Natural killer cell (primary cell): ENCODE results near the gene TMSB4X. TPM values are rescaled to one million over a fixed set of nuclear protein-coding genes. Genes with fewer than 3 reads are reported as not detected.

Source experiments
- ATAC-seq, 3 donors: fragments of 150-1000 bp in 2 of 3; fragments of 200-7000 bp in 1 of 3; cut with Tn5 transposase; 1 replicate in 1 of 3; 2 replicates in 2 of 3; pipeline ENCODE4 v1.10.0; 2021; ENCODE audit warnings: mild to moderate bottlenecking in 2 of 3, moderate library complexity in 2 of 3
- DNase-seq, 2 donors: peaks; one replicate each; pipeline versions ENCODE4 v3.0.0 to v3.0.0-alpha.2; 2013 to 2021; ENCODE audit warnings: mixed read lengths in 1 of 2
- H3K27ac ChIP-seq: one replicate; pipeline ENCODE4 v1.5.1; 2013; ENCODE audit warnings: mild to moderate bottlenecking, low read length
- H3K27me3 ChIP-seq: one replicate; pipeline ENCODE4 v1.6.1; 2013; ENCODE audit warnings: low read length; ENCODE audit not compliant: control insufficient read depth, insufficient read depth
- H3K36me3 ChIP-seq: one replicate; pipeline ENCODE4 v1.6.1; 2013; ENCODE audit warnings: low read length; ENCODE audit not compliant: control insufficient read depth, insufficient read depth
- H3K4me1 ChIP-seq: one replicate; pipeline ENCODE4 v1.6.1; 2013; ENCODE audit warnings: low read length; ENCODE audit not compliant: control insufficient read depth, insufficient read depth
- H3K4me3 ChIP-seq: one replicate; pipeline ENCODE4 v1.5.1; 2013; ENCODE audit warnings: low read length
- H3K9me3 ChIP-seq: one replicate; pipeline ENCODE4 v1.6.1; 2013; ENCODE audit warnings: low read length; ENCODE audit not compliant: control insufficient read depth, insufficient read depth
- H3K27ac Mint-ChIP-seq, 2 donors: one replicate each; pipeline ENCODE4 v1.8.0; 2022; ENCODE audit warnings: mild to moderate bottlenecking in 2 of 2, mixed read lengths in 2 of 2, moderate library complexity in 1 of 2
- H3K27me3 Mint-ChIP-seq, 2 donors: one replicate each; pipeline ENCODE4 v1.8.0; 2022; ENCODE audit warnings: low read depth in 2 of 2, mixed read lengths in 2 of 2
- H3K36me3 Mint-ChIP-seq: one replicate; pipeline ENCODE4 v1.8.0; 2022; ENCODE audit warnings: mixed read lengths
- H3K4me1 Mint-ChIP-seq, 2 donors: one replicate each; pipeline ENCODE4 v1.8.0; 2022; ENCODE audit warnings: mixed read lengths in 2 of 2
- H3K4me3 Mint-ChIP-seq: one replicate; pipeline ENCODE4 v1.8.0; 2022; ENCODE audit warnings: mild to moderate bottlenecking, moderate library complexity, mixed read lengths
- H3K9me3 Mint-ChIP-seq, 2 donors: one replicate each; pipeline ENCODE4 v1.8.0; 2022; ENCODE audit warnings: mixed read lengths in 2 of 2
- CTCF ChIP-seq: fragments of 200-600 bp; IDR thresholded peaks from one replicate; pipeline ENCODE4 v1.8.0; 2022; ENCODE audit warnings: antibody characterized with exemption
- WGBS: methylation state at CpG from one replicate; pipeline ENCODE4 v1.1.7; 2013; ENCODE audit warnings: missing lambda C conversion rate; ENCODE audit not compliant: insufficient coverage; 5-methylcytosine and 5-hydroxymethylcytosine counted together
- intact Hi-C: fragments of 100-400 bp; cut with micrococcal nuclease; formaldehyde crosslinking; loops from one replicate; pipeline ENCODE4 v1.14.2; 2022
- total RNA-seq, 4 donors: library from RNA; stranded (reverse); fragments of 120-200 nt in 1 of 4; gene quantifications; one replicate each; pipeline versions ENCODE4 v1.2.3 to v1.2.4, GENCODE V29; 2013 to 2022

Gene TMSB4X
- total RNA-seq, 3 donors from 2014 or later (not counting 1 experiment from before 2014, with no cell fraction given): 5,049 to 6,005 (median 5,892) TPM

- 0% methylated on average over 10 of the region's 11 CpGs for WGBS
- TF ChIP-seq CTCF: no peak
- Histone ChIP-seq H3K27ac (peak overlapping the region; percentile 92), H3K9me3 (no peaks in the 10 kb centered on the region), H3K4me1 (peaks cover 60% of the 10 kb centered on the region), H3K27me3 (no peaks in the 10 kb centered on the region), H3K36me3 (peaks cover under 1% of the 10 kb centered on the region), H3K4me3 (peak overlapping the region; percentile 21)
- H3K27me3 Mint-ChIP-seq: peaks cover 0 to 6% of the 10 kb centered on the region in 2 donors
- ATAC-seq (peak; percentile 57 to 69 (median 59)), DNase-seq (peak; percentile 33 to 87)
- intact Hi-C loops: no loop called here
- peaks cover 42 to 60% of the 10 kb centered on the region in 2 donors for H3K4me1 Mint-ChIP-seq
- peak overlapping the region; percentile 79 for H3K4me3 Mint-ChIP-seq
- H3K36me3 Mint-ChIP-seq: peaks cover under 1% of the 10 kb centered on the region
- H3K27ac Mint-ChIP-seq: peak overlapping the region; percentile 94 to 97
- H3K9me3 Mint-ChIP-seq: no peaks in the 10 kb centered on the region
Observed at GRCh38 chrX:12970691-12971202, 4.2 kb upstream of the TMSB4X start.

DNA sequence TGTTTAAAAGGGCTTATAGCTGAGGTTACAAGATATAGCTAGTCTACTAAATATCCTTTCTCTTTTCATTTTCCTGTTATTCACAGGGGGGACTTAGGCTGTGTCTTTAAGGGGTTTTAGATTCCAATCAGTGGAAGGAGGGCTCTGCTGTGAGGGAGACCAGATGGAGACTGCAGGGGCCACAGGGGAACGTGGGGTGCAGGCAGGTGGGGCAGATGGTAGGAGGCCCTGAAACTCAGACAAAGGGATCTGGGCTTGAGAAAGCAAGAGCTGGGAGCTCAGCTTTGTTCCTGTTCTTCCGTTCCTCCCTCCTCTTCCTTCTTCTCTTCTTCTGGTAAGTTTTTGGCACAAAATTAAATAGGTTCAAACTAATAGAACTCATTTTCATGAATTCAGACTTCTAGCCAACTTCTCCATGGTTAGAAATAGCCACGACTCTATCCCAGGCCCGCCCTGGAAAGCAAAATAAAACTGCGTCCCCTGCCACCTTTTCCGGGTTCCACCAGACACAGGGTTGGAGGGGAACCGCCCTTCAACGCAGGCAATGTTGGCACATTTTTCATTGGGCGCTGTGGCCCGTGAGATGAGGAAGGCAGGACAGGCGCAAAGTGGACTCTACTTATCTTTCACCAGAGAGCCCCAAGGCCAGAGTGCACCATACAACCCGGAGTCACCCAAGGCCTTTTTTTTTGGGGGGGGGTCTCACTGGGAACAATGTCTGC is 3.5 kb upstream of the TMSB4X start:
- WGBS: 69% methylated on average over 9 of the region's 12 CpGs
- Histone ChIP-seq H3K27me3 (no peaks in the 10 kb centered on the region), H3K27ac (peak overlapping the region; percentile 92), H3K36me3 (peaks cover 7% of the 10 kb centered on the region), H3K9me3 (no peaks in the 10 kb centered on the region), H3K4me3 (peak overlapping the region; percentile 21), H3K4me1 (peaks cover 60% of the 10 kb centered on the region)
- Mint-ChIP-seq H3K27ac (peak overlapping the region; percentile 94 to 97), H3K36me3 (peaks cover 7% of the 10 kb centered on the region), H3K27me3 (peaks cover 0 to 6% of the 10 kb centered on the region in 2 donors), H3K9me3 (no peaks in the 10 kb centered on the region), H3K4me1 (peaks cover 42 to 57% of the 10 kb centered on the region in 2 donors), H3K4me3 (peak overlapping the region; percentile 79)
- ATAC-seq (no peak), DNase-seq (peak in 1 of 2 donors; percentile 59)
- no peak for TF ChIP-seq CTCF
- intact Hi-C loops: no loop called here

DNA sequence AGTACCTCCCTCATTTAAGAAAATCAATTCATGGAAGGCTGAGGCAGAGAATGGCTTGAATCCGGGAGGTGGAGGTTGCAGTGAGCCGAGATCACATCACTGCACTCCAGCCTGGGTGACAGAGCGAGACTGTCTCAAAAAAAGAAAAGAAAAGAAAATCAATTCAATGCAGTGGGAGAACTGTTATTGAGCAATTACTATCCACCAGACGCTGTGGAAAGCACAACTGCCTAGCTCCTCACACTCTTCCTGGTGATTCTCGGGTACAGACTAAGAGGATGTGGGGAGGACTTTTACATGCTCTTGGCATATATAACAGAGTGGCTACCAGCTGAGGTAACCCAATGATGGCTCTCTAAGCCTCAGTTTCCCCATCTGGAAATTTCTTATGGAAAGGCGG is 2.7 kb upstream of the TMSB4X start:
- peak overlapping the region; percentile 79 for H3K4me3 Mint-ChIP-seq
- no peaks in the 10 kb centered on the region for H3K9me3 ChIP-seq
- DNase-seq (peak in 1 of 2 donors; percentile 46), ATAC-seq (no peak)
- peaks cover 43 to 61% of the 10 kb centered on the region in 2 donors for H3K4me1 Mint-ChIP-seq
- no CpG with 5 or more reads among the region's 6 CpGs for WGBS
- no peak for TF ChIP-seq CTCF
- peak overlapping the region; percentile 92 for H3K27ac ChIP-seq
- H3K4me3 ChIP-seq: peak overlapping the region; percentile 19
- H3K27me3 ChIP-seq: no peaks in the 10 kb centered on the region
- H3K9me3 Mint-ChIP-seq: no peaks in the 10 kb centered on the region
- H3K27ac Mint-ChIP-seq: peak overlapping the region; percentile 94 to 97
- H3K36me3 ChIP-seq: peaks cover 11% of the 10 kb centered on the region
- intact Hi-C loops: no loop called here
- peaks cover 0 to 6% of the 10 kb centered on the region in 2 donors for H3K27me3 Mint-ChIP-seq
- peaks cover 55% of the 10 kb centered on the region for H3K4me1 ChIP-seq
- H3K36me3 Mint-ChIP-seq: peaks cover 15% of the 10 kb centered on the region
